NOMO-1 treated with DMSO at 0.1 percent for 48 hours (cell line): ENCODE data around the gene PPID.
A peak's percentile ranks its signal among the peaks of the same experiment; 100 is the strongest.
"Not testable (repeated sequence)": the region's sequence is repeated elsewhere in the genome, so short reads cannot be mapped to it uniquely, and the experiment has no call there.

ENCODE experiments used
- DNase-seq: peaks from one replicate; lab custom pipeline; 2025; ENCODE audit not compliant: unreplicated experiment; lab: John Stamatoyannopoulos, UW

Gene PPID

GRCh38 chr4:158738866-158739265, 15.7 kb upstream of the PPID start:
- no peak for DNase-seq

- DNase-seq = peak; percentile 58
Observed at GRCh38 chr4:158729716-158730559, 6.7 kb upstream of the PPID start.

GRCh38 chr4:158728236-158728635, 5.0 kb upstream of the PPID start:
- DNase-seq = no peak

GRCh38 chr4:158726633-158727032, 3.4 kb upstream of the PPID start:
- DNase-seq = no peak

GRCh38 chr4:158724637-158725036, 1.4 kb upstream of the PPID start:
- DNase-seq = no peak

GRCh38 chr4:158722291-158722916, 792 bp downstream of the PPID start:
- no peak for DNase-seq

- DNase-seq = no peak
Observed at GRCh38 chr4:158721680-158722079, 1.5 kb downstream of the PPID start.

- DNase-seq = no peak
Observed at GRCh38 chr4:158715802-158716201, 7.4 kb downstream of the PPID start.

- peak; percentile 62 for DNase-seq
Observed at GRCh38 chr4:158714937-158715336, 8.3 kb downstream of the PPID start.

- not testable (repeated sequence) for DNase-seq
Observed at GRCh38 chr4:158712622-158713021, 10.6 kb downstream of the PPID start.

GRCh38 chr4:158710814-158711213, 12.4 kb downstream of the PPID start:
- no peak for DNase-seq

GRCh38 chr4:158704274-158704673, 18.9 kb downstream of the PPID start:
- DNase-seq = no peak

GRCh38 chr4:158688813-158689212, 34.4 kb downstream of the PPID start:
- DNase-seq = no peak

- no peak for DNase-seq
Observed at GRCh38 chr4:158682066-158682465, 41.1 kb downstream of the PPID start.

- DNase-seq = no peak
Observed at GRCh38 chr4:158681629-158682028, 41.6 kb downstream of the PPID start.

GRCh38 chr4:158678767-158679166, 44.4 kb downstream of the PPID start:
- no peak for DNase-seq

GRCh38 chr4:158676076-158676475, 47.1 kb downstream of the PPID start:
- DNase-seq = no peak

GRCh38 chr4:158673633-158674032, 49.6 kb downstream of the PPID start:
- no peak for DNase-seq

GRCh38 chr4:158671915-158672806, 51.0 kb downstream of the PPID start, which contains the start of gene ETFDH:
Gene ETFDH (plus strand): TSS chr4:158672296. CDS start chr4:158672457, 161 bp downstream.
- DNase-seq = peak; percentile 99

GRCh38 chr4:158671665-158671914, 51.6 kb downstream of the PPID start, which contains the start of gene C4orf46:
Gene C4orf46 (minus strand): TSS chr4:158671887. CDS start chr4:158671801, 86 bp downstream.
- DNase-seq = no peak

- peak; percentile 38 for DNase-seq
Observed at GRCh38 chr4:158670975-158671664, 52.1 kb downstream of the PPID start.
